Measurements from ENCODE around the gene ITGA3. TPM values are rescaled to one million over a fixed set of nuclear protein-coding genes. Genes with fewer than 3 reads are reported as not detected.

The ITGA3 gene
- polyA plus RNA-seq, 1 of the 3 experiments (the other 2 are of a cell fraction), result 766 TPM

DNA sequence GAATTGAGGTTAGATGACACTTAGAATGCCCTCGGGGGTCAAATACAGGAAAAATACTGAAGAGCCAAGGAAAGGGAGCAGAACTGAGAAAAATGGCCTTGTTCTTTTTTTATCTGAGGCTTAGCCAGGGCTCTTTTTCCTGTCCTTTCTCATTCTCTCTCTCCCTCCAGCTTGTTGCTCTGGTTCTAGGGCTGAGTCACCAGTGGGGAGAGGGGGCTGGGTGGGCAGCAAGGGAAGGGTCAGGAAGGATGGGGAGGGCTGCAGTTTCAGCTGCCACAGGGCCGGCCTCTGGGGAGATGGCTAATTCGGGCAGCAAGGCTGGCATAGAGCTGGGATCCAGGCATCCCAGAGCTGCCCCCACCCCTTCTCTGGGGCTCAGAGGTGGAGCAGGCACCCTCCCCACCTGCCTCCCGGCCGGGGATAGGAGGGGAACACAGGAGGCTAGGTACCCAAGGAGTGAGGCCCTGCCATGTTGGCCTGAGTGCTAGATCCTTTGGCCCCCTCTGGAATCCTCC lies 3.9 kb downstream of the ITGA3 start:
- Histone ChIP-seq H3K4me2 (peak overlapping the region; percentile 96), H3K27ac (ENCODE audit: low read depth in 2 of 2, low read length in 1 of 2) (peak overlapping the region; percentile 77 to 100), H3F3A (replicated peaks; ENCODE audit: insufficient read depth) (peaks cover 86% of the 10 kb centered on the region), H3K36me3 (replicated peaks in 1 of 2; ENCODE audit: control insufficient read depth in 1 of 2, insufficient read depth in 2 of 2, low read length in 1 of 2) (peaks cover 0 to 33% of the 10 kb centered on the region in 2 experiments), H3K4me1 (ENCODE audit: control insufficient read depth in 1 of 2, insufficient read depth in 2 of 2, low read depth in 1 of 2, low read length in 1 of 2) (peaks cover 56 to 69% of the 10 kb centered on the region in 2 experiments), H3K9ac (peak overlapping the region; percentile 98), H4K20me1 (ENCODE audit: insufficient read depth) (no peaks in the 10 kb centered on the region), H3K9me2 (no peaks in the 10 kb centered on the region), H2AFZ (ENCODE audit: low read depth) (no peak overlapping the region), H3K79me2 (ENCODE audit: insufficient read depth) (peaks cover 95% of the 10 kb centered on the region), H3K27me3 (ENCODE audit: insufficient read depth) (no peaks in the 10 kb centered on the region), H3K4me3 (ENCODE audit: low read depth in 2 of 2, low read length in 1 of 2) (peak overlapping the region; percentile 90 to 91; a peak in 3 of 4 replicates), H3K9me3 (no peaks in the 10 kb centered on the region)
- no peak for DNase-seq
- ChIA-PET CTCF (interaction anchor here (1.1 to 9.0 kb wide), 8 partner anchors 19 to 237 kb away, joined by 3 to 61 read pairs (median 11); partner anchors contain the start of genes DLX3 and PDK2), POLR2A (no interaction called here)
- 6% methylated on average over 3 of the region's 5 CpGs for WGBS (ENCODE audit: low lambda C conversion rate)
- TF ChIP-seq GATA2 (CRISPR knock-in tag; IDR thresholded peaks at IDR 0.05) (no peak), RCOR1 (IDR thresholded peaks at IDR 0.05; ENCODE audit: low read length) (no peak), CHD2 (IDR thresholded peaks at IDR 0.05; ENCODE audit: low read length, partially characterized antibody) (no peak), MEF2A (IDR thresholded peaks at IDR 0.05; ENCODE audit: borderline replicate concordance, low read depth) (peak; percentile 30; the same call in 1 of the 2 replicates), RXRA (IDR thresholded peaks at IDR 0.05; ENCODE audit: borderline replicate concordance, low read depth) (peak; percentile 74; the same call in 1 of the 2 replicates), SIN3A (IDR thresholded peaks at IDR 0.05; ENCODE audit: borderline replicate concordance, low read depth, low read length) (peak; percentile 83; the same call in 1 of the 2 replicates), NFIC (IDR thresholded peaks at IDR 0.05; ENCODE audit: borderline replicate concordance) (peak; percentile 38; the same call in 1 of the 2 replicates), TEAD4 (IDR thresholded peaks at IDR 0.05; ENCODE audit: borderline replicate concordance, insufficient read depth) (0 out of 2 replicates have a peak, but pooled peaks have one; percentile 18), NRF1 (IDR thresholded peaks at IDR 0.05; ENCODE audit: low read depth, low read length) (no peak), ELF1 (IDR thresholded peaks at IDR 0.05) (no peak), YY1 (IDR thresholded peaks at IDR 0.05; ENCODE audit: low read depth) (0 out of 2 replicates have a peak, but pooled peaks have one; percentile 25), TCF12 (IDR thresholded peaks at IDR 0.05) (peak; percentile 84), EP300 (IDR thresholded peaks at IDR 0.05; ENCODE audit: borderline replicate concordance in 1 of 2, low read depth in 1 of 2, low read length in 1 of 2) (peak in 1 of 2 experiments; percentile 61; a peak in 1 of 4 replicates), JUND (IDR thresholded peaks at IDR 0.05) (peak; percentile 94), FOXM1 (IDR thresholded peaks at IDR 0.05; ENCODE audit: low read depth) (no peak), MXI1 (IDR thresholded peaks at IDR 0.05; ENCODE audit: low read depth, low read length) (no peak), TAF1 (IDR thresholded peaks at IDR 0.05; ENCODE audit: borderline replicate concordance, low read depth, low read length) (peak; percentile 27; the same call in 1 of the 2 replicates), SMC3 (IDR thresholded peaks at IDR 0.05; ENCODE audit: low read depth, low read length) (no peak)
- TF ChIP-seq, protein P1, sequence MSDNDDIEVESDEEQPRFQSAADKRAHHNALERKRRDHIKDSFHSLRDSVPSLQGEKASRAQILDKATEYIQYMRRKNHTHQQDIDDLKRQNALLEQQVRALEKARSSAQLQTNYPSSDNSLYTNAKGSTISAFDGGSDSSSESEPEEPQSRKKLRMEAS (IDR thresholded peaks at IDR 0.05; ENCODE audit: low read depth), result peak; percentile 61
- TF ChIP-seq, protein P2, sequence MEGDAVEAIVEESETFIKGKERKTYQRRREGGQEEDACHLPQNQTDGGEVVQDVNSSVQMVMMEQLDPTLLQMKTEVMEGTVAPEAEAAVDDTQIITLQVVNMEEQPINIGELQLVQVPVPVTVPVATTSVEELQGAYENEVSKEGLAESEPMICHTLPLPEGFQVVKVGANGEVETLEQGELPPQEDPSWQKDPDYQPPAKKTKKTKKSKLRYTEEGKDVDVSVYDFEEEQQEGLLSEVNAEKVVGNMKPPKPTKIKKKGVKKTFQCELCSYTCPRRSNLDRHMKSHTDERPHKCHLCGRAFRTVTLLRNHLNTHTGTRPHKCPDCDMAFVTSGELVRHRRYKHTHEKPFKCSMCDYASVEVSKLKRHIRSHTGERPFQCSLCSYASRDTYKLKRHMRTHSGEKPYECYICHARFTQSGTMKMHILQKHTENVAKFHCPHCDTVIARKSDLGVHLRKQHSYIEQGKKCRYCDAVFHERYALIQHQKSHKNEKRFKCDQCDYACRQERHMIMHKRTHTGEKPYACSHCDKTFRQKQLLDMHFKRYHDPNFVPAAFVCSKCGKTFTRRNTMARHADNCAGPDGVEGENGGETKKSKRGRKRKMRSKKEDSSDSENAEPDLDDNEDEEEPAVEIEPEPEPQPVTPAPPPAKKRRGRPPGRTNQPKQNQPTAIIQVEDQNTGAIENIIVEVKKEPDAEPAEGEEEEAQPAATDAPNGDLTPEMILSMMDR (IDR thresholded peaks at IDR 0.05), result no peak
- TF ChIP-seq, protein P3, sequence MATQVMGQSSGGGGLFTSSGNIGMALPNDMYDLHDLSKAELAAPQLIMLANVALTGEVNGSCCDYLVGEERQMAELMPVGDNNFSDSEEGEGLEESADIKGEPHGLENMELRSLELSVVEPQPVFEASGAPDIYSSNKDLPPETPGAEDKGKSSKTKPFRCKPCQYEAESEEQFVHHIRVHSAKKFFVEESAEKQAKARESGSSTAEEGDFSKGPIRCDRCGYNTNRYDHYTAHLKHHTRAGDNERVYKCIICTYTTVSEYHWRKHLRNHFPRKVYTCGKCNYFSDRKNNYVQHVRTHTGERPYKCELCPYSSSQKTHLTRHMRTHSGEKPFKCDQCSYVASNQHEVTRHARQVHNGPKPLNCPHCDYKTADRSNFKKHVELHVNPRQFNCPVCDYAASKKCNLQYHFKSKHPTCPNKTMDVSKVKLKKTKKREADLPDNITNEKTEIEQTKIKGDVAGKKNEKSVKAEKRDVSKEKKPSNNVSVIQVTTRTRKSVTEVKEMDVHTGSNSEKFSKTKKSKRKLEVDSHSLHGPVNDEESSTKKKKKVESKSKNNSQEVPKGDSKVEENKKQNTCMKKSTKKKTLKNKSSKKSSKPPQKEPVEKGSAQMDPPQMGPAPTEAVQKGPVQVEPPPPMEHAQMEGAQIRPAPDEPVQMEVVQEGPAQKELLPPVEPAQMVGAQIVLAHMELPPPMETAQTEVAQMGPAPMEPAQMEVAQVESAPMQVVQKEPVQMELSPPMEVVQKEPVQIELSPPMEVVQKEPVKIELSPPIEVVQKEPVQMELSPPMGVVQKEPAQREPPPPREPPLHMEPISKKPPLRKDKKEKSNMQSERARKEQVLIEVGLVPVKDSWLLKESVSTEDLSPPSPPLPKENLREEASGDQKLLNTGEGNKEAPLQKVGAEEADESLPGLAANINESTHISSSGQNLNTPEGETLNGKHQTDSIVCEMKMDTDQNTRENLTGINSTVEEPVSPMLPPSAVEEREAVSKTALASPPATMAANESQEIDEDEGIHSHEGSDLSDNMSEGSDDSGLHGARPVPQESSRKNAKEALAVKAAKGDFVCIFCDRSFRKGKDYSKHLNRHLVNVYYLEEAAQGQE (IDR thresholded peaks at IDR 0.05; ENCODE audit: low read depth, low read length), result peak; percentile 59; the same call in 1 of the 2 replicates
- TF ChIP-seq, protein P4, sequence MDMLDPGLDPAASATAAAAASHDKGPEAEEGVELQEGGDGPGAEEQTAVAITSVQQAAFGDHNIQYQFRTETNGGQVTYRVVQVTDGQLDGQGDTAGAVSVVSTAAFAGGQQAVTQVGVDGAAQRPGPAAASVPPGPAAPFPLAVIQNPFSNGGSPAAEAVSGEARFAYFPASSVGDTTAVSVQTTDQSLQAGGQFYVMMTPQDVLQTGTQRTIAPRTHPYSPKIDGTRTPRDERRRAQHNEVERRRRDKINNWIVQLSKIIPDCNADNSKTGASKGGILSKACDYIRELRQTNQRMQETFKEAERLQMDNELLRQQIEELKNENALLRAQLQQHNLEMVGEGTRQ (IDR thresholded peaks at IDR 0.05; ENCODE audit: borderline replicate concordance, low read depth, low read length), result no peak
- TF ChIP-seq, protein P5, sequence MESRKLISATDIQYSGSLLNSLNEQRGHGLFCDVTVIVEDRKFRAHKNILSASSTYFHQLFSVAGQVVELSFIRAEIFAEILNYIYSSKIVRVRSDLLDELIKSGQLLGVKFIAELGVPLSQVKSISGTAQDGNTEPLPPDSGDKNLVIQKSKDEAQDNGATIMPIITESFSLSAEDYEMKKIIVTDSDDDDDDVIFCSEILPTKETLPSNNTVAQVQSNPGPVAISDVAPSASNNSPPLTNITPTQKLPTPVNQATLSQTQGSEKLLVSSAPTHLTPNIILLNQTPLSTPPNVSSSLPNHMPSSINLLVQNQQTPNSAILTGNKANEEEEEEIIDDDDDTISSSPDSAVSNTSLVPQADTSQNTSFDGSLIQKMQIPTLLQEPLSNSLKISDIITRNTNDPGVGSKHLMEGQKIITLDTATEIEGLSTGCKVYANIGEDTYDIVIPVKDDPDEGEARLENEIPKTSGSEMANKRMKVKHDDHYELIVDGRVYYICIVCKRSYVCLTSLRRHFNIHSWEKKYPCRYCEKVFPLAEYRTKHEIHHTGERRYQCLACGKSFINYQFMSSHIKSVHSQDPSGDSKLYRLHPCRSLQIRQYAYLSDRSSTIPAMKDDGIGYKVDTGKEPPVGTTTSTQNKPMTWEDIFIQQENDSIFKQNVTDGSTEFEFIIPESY (IDR thresholded peaks at IDR 0.05; ENCODE audit: borderline replicate concordance, low read depth), result 0 out of 2 replicates have a peak, but pooled peaks have one; percentile 8
- TF ChIP-seq, protein P6, sequence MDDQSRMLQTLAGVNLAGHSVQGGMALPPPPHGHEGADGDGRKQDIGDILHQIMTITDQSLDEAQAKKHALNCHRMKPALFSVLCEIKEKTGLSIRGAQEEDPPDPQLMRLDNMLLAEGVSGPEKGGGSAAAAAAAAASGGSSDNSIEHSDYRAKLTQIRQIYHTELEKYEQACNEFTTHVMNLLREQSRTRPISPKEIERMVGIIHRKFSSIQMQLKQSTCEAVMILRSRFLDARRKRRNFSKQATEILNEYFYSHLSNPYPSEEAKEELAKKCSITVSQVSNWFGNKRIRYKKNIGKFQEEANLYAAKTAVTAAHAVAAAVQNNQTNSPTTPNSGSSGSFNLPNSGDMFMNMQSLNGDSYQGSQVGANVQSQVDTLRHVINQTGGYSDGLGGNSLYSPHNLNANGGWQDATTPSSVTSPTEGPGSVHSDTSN (IDR thresholded peaks at IDR 0.05), result peak; percentile 58; the same call in 1 of the 2 replicates
